Stimulated activated naive B cell treated with anti-CD40 and anti-IgM and Interleukin-4, amounts not matched to agents 10 μg/mL and 1 μg/mL and 100 μg/mL, for 72 hours (primary cell): ENCODE data around the gene SLC35A3.
"Not testable (repeated sequence)": the region's sequence is repeated elsewhere in the genome, so short reads cannot be mapped to it uniquely, and the experiment has no call there.

Experiments
- ATAC-seq, 2 donors: fragments of 150-1000 bp; cut with Tn5 transposase; replicated peaks; 2 replicates each; pipeline ENCODE4 v1.10.0; 2021; ENCODE audit warnings: moderate library complexity in 1 of 2
- DNase-seq: peaks from one replicate; pipeline ENCODE4 v3.0.0; 2021
- H3K27ac Mint-ChIP-seq: one replicate; pipeline ENCODE4 v1.8.0; 2022; ENCODE audit warnings: mild to moderate bottlenecking, mixed read lengths
- H3K27me3 Mint-ChIP-seq, 2 donors: one replicate each; pipeline ENCODE4 v1.8.0; 2022; ENCODE audit warnings: mixed read lengths in 2 of 2
- H3K36me3 Mint-ChIP-seq, 2 donors: one replicate each; pipeline ENCODE4 v1.8.0; 2022; ENCODE audit warnings: mixed read lengths in 2 of 2, mild to moderate bottlenecking in 1 of 2
- H3K4me1 Mint-ChIP-seq, 2 donors: one replicate each; pipeline ENCODE4 v1.8.0; 2022; ENCODE audit warnings: mixed read lengths in 2 of 2, mild to moderate bottlenecking in 1 of 2
- H3K4me3 Mint-ChIP-seq, 2 donors: one replicate each; pipeline ENCODE4 v1.8.0; 2022; ENCODE audit warnings: mild to moderate bottlenecking in 2 of 2, mixed read lengths in 2 of 2, moderate library complexity in 1 of 2
- H3K9me3 Mint-ChIP-seq, 2 donors: one replicate each; pipeline ENCODE4 v1.8.0; 2022; ENCODE audit warnings: mixed read lengths in 2 of 2, mild to moderate bottlenecking in 1 of 2

Gene SLC35A3

DNA sequence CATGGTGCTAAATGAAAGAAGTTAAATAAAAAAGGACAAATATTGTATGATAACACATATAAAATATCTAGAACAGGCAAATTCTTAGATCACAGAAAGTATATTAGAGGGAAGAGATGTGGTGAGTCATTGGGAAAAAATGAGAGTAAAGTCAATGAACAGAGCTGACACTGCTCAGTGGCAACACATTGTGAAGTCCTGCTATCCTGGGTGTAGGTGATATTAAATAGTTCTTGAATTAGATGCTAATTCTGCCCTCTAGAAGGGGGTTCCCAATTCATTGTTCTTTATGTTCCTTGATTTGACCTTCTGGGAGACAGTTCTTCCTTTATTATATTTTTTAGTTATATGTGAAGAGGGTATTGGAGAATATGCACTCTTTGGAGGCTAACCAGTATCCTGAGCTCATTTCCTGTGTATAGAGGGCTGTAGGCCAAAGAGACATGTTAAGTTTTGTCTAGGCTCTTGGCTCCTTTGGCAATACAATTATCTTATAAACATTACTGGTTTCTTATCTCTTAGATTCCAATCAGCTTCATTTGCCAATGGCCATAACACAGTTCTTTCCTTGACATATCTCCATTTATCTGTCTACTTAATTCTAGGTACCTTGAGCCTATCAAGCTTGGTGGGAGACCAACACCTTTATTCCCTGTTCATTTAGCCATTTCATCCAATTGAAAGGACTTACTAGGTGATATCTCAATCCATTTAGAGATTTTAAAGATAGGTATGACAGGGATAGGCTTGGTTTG lies 6.6 kb upstream of the SLC35A3 start:
- H3K4me1 Mint-ChIP-seq: peaks cover 0 to under 1% of the 10 kb centered on the region in 2 donors
- ATAC-seq: no peak
- H3K36me3 Mint-ChIP-seq: no peaks in the 10 kb centered on the region
- H3K9me3 Mint-ChIP-seq: peaks cover 0 to under 1% of the 10 kb centered on the region in 2 donors
- H3K27me3 Mint-ChIP-seq: no peaks in the 10 kb centered on the region
- no peak overlapping the region for H3K27ac Mint-ChIP-seq
- no peak overlapping the region for H3K4me3 Mint-ChIP-seq
- DNase-seq: no peak

GRCh38 chr1:99964806-99965205 lies 5.0 kb upstream of the SLC35A3 start:
- Mint-ChIP-seq H3K9me3 (peaks cover 0 to 2% of the 10 kb centered on the region in 2 donors), H3K27ac (no peak overlapping the region), H3K4me1 (peaks cover 5 to 7% of the 10 kb centered on the region in 2 donors), H3K36me3 (no peaks in the 10 kb centered on the region), H3K27me3 (no peaks in the 10 kb centered on the region), H3K4me3 (no peak overlapping the region)
- DNase-seq (no peak), ATAC-seq (no peak)

GRCh38 chr1:99965646-99966375 lies 4.0 kb upstream of the SLC35A3 start:
- peaks cover 0 to 2% of the 10 kb centered on the region in 2 donors for H3K9me3 Mint-ChIP-seq
- no peak overlapping the region for H3K4me3 Mint-ChIP-seq
- H3K36me3 Mint-ChIP-seq: no peaks in the 10 kb centered on the region
- H3K4me1 Mint-ChIP-seq: peaks cover 10 to 11% of the 10 kb centered on the region in 2 donors
- H3K27ac Mint-ChIP-seq: no peak overlapping the region
- DNase-seq (no peak), ATAC-seq (no peak)
- H3K27me3 Mint-ChIP-seq: no peaks in the 10 kb centered on the region

DNA sequence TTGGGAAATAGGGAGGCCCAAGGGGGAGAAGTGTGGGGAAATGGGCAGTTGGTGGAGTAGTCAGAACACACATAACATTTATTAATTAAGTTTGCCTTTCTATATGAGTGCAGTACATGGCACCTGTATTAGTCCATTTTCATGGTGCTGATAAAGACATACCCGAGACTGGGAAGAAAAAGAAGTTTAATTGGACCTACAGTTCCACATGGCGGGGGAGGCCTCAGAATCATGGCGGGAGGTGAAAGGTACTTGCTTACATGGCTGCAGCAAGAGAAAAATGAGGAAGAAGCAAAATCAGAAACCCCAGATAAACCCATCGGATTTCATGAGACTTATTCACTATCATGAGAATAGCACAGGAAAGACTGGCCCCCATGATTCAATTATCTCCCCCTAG lies 1.6 kb upstream of the SLC35A3 start:
- no peak overlapping the region for H3K27ac Mint-ChIP-seq
- no peak for ATAC-seq
- no peak for DNase-seq
- peak overlapping the region; percentile 11 to 41 for H3K4me3 Mint-ChIP-seq
- H3K9me3 Mint-ChIP-seq: peaks cover 0 to 2% of the 10 kb centered on the region in 2 donors
- no peaks in the 10 kb centered on the region for H3K27me3 Mint-ChIP-seq
- H3K4me1 Mint-ChIP-seq: peaks cover 14 to 22% of the 10 kb centered on the region in 2 donors
- H3K36me3 Mint-ChIP-seq: peaks cover 0 to 3% of the 10 kb centered on the region in 2 donors

GRCh38 chr1:99969260-99969728 lies 502 bp upstream of the SLC35A3 start:
- Mint-ChIP-seq H3K27ac (peak overlapping the region; percentile 94), H3K27me3 (no peaks in the 10 kb centered on the region), H3K36me3 (peaks cover 0 to 3% of the 10 kb centered on the region in 2 donors), H3K4me3 (peak overlapping the region; percentile 100), H3K4me1 (peaks cover 14 to 22% of the 10 kb centered on the region in 2 donors), H3K9me3 (peaks cover 0 to 2% of the 10 kb centered on the region in 2 donors)
- DNase-seq: no peak
- peak; percentile 13 to 18 for ATAC-seq

GRCh38 chr1:99970713-99971255 lies 988 bp downstream of the SLC35A3 start:
- Mint-ChIP-seq H3K27me3 (no peaks in the 10 kb centered on the region), H3K4me3 (peak overlapping the region; percentile 100), H3K4me1 (peaks cover 14 to 27% of the 10 kb centered on the region in 2 donors), H3K9me3 (peaks cover 0 to 2% of the 10 kb centered on the region in 2 donors), H3K36me3 (peaks cover 6 to 12% of the 10 kb centered on the region in 2 donors), H3K27ac (peak overlapping the region; percentile 97)
- DNase-seq (no peak), ATAC-seq (no peak)

DNA sequence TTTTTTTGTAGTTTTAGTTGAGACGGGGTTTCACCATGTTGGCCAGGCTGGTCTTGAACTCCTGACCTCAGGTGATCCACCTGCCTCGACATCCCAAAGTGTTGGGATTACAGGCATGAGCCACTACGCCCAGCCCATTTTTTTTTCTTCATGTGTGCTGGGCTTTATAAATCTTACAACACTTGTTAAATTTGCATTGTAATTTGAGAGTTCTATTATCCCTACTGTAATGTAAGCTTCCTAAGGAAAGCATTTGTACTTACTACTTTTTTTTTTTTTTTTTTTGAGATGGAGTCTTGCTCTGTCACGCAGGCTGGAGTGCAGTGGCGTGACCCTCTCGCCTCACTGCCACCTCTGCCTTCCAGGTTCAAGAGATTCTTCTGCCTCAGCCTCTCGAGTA lies 2.3 kb downstream of the SLC35A3 start:
- Mint-ChIP-seq H3K36me3 (peaks cover 12 to 13% of the 10 kb centered on the region in 2 donors), H3K4me1 (peaks cover 14 to 27% of the 10 kb centered on the region in 2 donors), H3K4me3 (peak overlapping the region; percentile 44 to 46), H3K27ac (peak overlapping the region; percentile 80)
- H3K9me3 Mint-ChIP-seq, ATAC-seq, H3K27me3 Mint-ChIP-seq, DNase-seq: not testable (repeated sequence)

DNA sequence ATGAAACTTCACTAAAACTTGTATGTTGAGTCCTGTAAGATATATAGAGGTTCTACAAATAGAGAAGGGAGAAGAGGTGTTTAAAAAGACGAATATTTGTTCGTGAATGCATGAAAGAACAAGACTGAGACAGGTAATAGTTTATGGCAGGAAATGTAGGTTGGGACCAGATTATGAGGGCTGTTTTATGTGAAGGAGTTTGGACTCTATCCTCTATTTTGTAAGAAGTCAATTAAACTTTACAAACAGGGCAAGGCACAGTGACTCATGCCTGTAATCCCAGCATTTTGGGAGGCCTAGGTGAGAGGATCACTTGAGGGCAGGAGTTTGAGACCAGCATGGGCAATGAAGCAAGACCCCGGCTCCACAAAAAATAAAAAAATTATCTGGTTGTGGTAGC lies 5.7 kb downstream of the SLC35A3 start:
- H3K36me3 Mint-ChIP-seq: peaks cover 12 to 15% of the 10 kb centered on the region in 2 donors
- no peak for ATAC-seq

GRCh38 chr1:99977326-99977725 lies 7.5 kb downstream of the SLC35A3 start:
- not testable (repeated sequence) for H3K27ac Mint-ChIP-seq, H3K4me1 Mint-ChIP-seq, H3K4me3 Mint-ChIP-seq, DNase-seq, ATAC-seq, H3K27me3 Mint-ChIP-seq, H3K9me3 Mint-ChIP-seq
- peaks cover 12% of the 10 kb centered on the region in 2 donors for H3K36me3 Mint-ChIP-seq

More for the DNA sequence above, 5.7 kb downstream of the SLC35A3 start:
- H3K9me3 Mint-ChIP-seq: no peaks in the 10 kb centered on the region
- no peak overlapping the region for H3K27ac Mint-ChIP-seq
- peaks cover 5 to 19% of the 10 kb centered on the region in 2 donors for H3K4me1 Mint-ChIP-seq
- H3K4me3 Mint-ChIP-seq: no peak overlapping the region
- H3K27me3 Mint-ChIP-seq: no peaks in the 10 kb centered on the region
- no peak for DNase-seq

GRCh38 chr1:99978218-99978617 lies 8.4 kb downstream of the SLC35A3 start:
- H3K36me3 Mint-ChIP-seq: peaks cover 14 to 17% of the 10 kb centered on the region in 2 donors
- peaks cover 2 to 4% of the 10 kb centered on the region in 2 donors for H3K9me3 Mint-ChIP-seq
- no peak for ATAC-seq
- no peaks in the 10 kb centered on the region for H3K27me3 Mint-ChIP-seq
- no peak overlapping the region for H3K27ac Mint-ChIP-seq
- DNase-seq: no peak
- no peak overlapping the region for H3K4me3 Mint-ChIP-seq
- peaks cover 0 to 6% of the 10 kb centered on the region in 2 donors for H3K4me1 Mint-ChIP-seq

DNA sequence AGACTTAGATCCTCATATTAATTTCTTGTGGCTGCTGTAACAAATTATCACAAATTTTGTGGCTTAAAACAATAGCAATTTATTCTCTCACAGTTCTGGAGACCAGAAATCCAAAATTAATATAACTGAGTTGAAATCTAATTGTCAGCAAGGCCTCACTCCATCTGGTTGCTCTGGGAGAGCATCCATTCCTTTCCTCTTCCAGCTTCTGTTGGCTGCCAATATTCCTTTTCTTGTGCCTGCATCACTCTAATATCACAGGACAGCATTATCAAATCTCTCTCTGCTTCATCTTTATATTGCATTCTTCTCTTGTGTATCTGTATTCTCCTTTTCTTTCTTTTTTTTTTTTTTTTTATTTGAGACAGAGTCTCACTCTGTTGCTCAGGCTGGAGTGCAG lies 9.3 kb downstream of the SLC35A3 start:
- Mint-ChIP-seq H3K9me3 (peaks cover 2 to 4% of the 10 kb centered on the region in 2 donors), H3K4me3 (no peak overlapping the region), H3K27me3 (no peaks in the 10 kb centered on the region), H3K27ac (no peak overlapping the region), H3K4me1 (peaks cover 0 to 6% of the 10 kb centered on the region in 2 donors), H3K36me3 (peaks cover 14 to 19% of the 10 kb centered on the region in 2 donors)
- DNase-seq (no peak), ATAC-seq (no peak)

- Mint-ChIP-seq H3K36me3 (peaks cover 10 to 27% of the 10 kb centered on the region in 2 donors), H3K9me3 (peaks cover 4 to 7% of the 10 kb centered on the region in 2 donors), H3K27me3 (no peaks in the 10 kb centered on the region), H3K4me1 (peaks cover 2 to 5% of the 10 kb centered on the region in 2 donors), H3K27ac (no peak overlapping the region), H3K4me3 (no peak overlapping the region)
- DNase-seq (no peak), ATAC-seq (no peak)
These were observed 11.1 kb downstream of the SLC35A3 start for GRCh38 chr1:99980928-99981327.

GRCh38 chr1:99986656-99987225 lies 16.9 kb downstream of the SLC35A3 start:
- H3K9me3 Mint-ChIP-seq: peaks cover 4 to 8% of the 10 kb centered on the region in 2 donors

DNA sequence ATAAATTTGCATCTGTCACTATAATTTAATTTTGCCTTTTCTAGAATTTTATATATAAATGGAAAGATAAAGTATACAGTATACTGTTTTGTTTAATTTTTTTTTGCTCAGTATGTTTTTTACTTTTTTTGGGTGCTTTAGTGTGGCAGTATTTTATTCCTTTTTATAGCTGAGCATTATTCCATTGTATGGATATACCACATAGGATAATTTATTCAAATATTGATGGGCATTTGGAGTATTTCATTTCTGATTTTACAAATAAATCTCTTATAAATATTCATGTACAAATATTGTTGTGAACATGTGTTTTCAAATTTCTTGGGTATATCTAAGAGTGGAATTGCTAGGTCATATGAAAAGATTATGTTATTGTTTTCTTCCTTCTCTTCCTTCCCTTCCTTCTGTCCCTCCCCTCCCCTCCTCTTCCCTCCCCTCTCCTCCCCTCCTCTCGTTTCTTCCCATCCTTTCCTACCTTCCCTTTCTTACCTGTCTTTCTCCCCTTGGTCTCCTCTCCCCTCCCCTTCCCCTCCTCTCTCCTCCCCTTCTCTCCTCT lies 18.5 kb downstream of the SLC35A3 start:
- no peak for ATAC-seq

More at GRCh38 chr1:99986656-99987225, 16.9 kb downstream of the SLC35A3 start:
- H3K4me1 Mint-ChIP-seq: peaks cover 3 to 5% of the 10 kb centered on the region in 2 donors
- H3K4me3 Mint-ChIP-seq: no peak overlapping the region
- peaks cover 20 to 38% of the 10 kb centered on the region in 2 donors for H3K36me3 Mint-ChIP-seq
- DNase-seq (no peak), ATAC-seq (no peak)
- no peaks in the 10 kb centered on the region for H3K27me3 Mint-ChIP-seq
- no peak overlapping the region for H3K27ac Mint-ChIP-seq

More for the DNA sequence above, 18.5 kb downstream of the SLC35A3 start:
- Mint-ChIP-seq H3K27ac (no peak overlapping the region), H3K36me3 (peaks cover 23 to 49% of the 10 kb centered on the region in 2 donors), H3K4me3 (no peak overlapping the region), H3K27me3 (no peaks in the 10 kb centered on the region), H3K9me3 (peaks cover 5 to 9% of the 10 kb centered on the region in 2 donors), H3K4me1 (peaks cover 3 to 5% of the 10 kb centered on the region in 2 donors)
- no peak for DNase-seq
